Measurements from ENCODE around the gene SMAD9.

The SMAD9 gene

DNA sequence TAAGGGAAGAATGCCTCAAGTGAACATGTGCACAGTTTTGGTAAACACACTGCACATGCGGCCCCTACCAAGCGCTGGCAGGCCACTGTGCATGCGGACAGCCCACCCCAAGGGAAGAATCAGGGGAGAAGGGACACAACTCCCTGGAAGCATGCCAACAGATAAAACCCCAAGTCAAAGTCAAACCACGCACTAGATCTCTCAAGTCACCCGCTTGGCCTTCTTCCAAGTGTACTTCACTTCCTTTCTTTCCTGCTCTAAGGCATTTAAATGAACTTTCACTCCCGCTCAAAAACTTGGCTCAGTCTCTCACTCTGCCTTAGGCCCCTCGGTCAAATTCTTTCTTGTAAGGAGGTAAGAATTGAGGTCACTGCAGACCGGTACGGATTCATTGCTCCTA lies 105.6 kb downstream of the SMAD9 start:
- no peak for DNase-seq
- in situ Hi-C loops (cut with HindIII; ENCODE audit: low pct_ligation_motif_present, low sequenced_read_pairs), result no loop called here
- TF ChIP-seq, protein P1, sequence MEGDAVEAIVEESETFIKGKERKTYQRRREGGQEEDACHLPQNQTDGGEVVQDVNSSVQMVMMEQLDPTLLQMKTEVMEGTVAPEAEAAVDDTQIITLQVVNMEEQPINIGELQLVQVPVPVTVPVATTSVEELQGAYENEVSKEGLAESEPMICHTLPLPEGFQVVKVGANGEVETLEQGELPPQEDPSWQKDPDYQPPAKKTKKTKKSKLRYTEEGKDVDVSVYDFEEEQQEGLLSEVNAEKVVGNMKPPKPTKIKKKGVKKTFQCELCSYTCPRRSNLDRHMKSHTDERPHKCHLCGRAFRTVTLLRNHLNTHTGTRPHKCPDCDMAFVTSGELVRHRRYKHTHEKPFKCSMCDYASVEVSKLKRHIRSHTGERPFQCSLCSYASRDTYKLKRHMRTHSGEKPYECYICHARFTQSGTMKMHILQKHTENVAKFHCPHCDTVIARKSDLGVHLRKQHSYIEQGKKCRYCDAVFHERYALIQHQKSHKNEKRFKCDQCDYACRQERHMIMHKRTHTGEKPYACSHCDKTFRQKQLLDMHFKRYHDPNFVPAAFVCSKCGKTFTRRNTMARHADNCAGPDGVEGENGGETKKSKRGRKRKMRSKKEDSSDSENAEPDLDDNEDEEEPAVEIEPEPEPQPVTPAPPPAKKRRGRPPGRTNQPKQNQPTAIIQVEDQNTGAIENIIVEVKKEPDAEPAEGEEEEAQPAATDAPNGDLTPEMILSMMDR (IDR thresholded peaks at IDR 0.05; ENCODE audit: low read depth, low read length, missing control alignments), result no peak
- Histone ChIP-seq H3K27ac (no peak overlapping the region), H3K36me3 (replicated peaks) (no peaks in the 10 kb centered on the region), H3K4me3 (ENCODE audit: low read depth, low read length) (no peak overlapping the region), H3K27me3 (replicated peaks) (no peaks in the 10 kb centered on the region)

DNA sequence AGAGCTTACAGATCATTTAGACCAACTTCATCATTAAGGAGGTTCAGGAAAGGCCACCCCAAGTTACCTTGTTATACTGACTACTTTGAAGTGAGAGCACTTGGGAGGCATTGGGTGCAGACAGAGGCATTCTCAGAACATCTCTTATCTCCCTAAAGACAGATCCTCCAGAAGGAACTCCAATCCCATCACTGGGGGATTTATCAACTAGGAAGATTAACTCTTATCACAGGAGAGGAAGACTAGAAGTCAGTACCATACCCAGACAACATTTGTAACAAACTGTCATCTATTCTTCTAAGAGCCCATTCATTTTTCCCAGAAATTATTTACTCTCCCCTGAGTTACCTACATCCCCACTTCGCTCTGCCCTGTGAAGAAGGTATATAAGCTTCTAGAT lies 106.8 kb downstream of the SMAD9 start:
- H3K27ac ChIP-seq, result no peak overlapping the region
- DNase-seq, result no peak
- H3K36me3 ChIP-seq (replicated peaks), result no peaks in the 10 kb centered on the region
- no peak overlapping the region for H3K4me3 ChIP-seq (ENCODE audit: low read depth, low read length)
- in situ Hi-C loops (cut with HindIII; ENCODE audit: low pct_ligation_motif_present, low sequenced_read_pairs), result no loop called here
- no peaks in the 10 kb centered on the region for H3K27me3 ChIP-seq (replicated peaks)
- TF ChIP-seq, protein P1 (IDR thresholded peaks at IDR 0.05; ENCODE audit: low read depth, low read length, missing control alignments), result no peak

DNA sequence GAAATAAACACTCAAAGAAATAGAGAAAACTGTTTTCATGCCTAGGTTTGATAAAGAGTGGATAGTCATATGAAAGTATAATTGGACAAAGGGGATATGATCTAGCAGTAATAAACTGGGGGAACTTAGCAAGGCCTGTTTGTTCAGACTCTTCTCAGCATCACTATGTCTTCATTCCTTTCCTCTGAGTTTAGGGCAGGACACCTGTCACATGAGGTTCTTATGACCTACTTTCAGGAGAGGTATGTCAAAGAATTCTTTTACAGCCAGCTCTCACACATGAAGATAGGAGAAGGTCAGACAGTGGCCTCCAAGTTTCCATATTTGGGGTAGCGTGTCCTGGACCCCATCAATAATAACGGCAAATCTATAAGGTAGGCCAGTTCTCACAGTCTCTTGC lies 112.4 kb downstream of the SMAD9 start:
- Histone ChIP-seq H3K27me3 (replicated peaks) (no peaks in the 10 kb centered on the region), H3K36me3 (replicated peaks) (no peaks in the 10 kb centered on the region), H3K27ac (no peak overlapping the region), H3K4me3 (ENCODE audit: low read depth, low read length) (no peak overlapping the region)
- in situ Hi-C loops (cut with HindIII; ENCODE audit: low pct_ligation_motif_present, low sequenced_read_pairs), result no loop called here
- no peak for DNase-seq
- TF ChIP-seq, protein P1 (IDR thresholded peaks at IDR 0.05; ENCODE audit: low read depth, low read length, missing control alignments), result no peak

DNA sequence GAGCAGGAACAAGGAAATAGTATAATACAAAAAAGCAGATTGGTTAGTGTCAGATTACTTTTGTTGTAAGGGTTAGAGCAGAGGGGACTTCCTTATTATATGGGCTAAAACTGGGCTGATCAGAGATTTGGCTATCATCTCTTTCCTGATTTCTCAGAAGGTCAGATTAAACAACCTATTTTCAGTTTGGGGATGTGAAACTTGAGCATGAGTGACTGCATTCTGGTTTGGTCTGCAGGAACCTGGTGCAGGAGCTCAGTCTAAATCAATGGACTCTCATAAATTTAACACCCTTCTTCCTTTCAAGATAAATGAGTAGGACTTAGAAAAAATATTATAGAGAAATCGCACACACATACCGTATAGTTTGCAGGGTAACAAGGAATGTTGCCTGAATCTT lies 113.9 kb downstream of the SMAD9 start:
- DNase-seq, result no peak
- Histone ChIP-seq H3K4me3 (ENCODE audit: low read depth, low read length) (no peak overlapping the region), H3K27ac (no peak overlapping the region), H3K36me3 (replicated peaks) (no peaks in the 10 kb centered on the region), H3K27me3 (replicated peaks) (no peaks in the 10 kb centered on the region)
- TF ChIP-seq, protein P1 (IDR thresholded peaks at IDR 0.05; ENCODE audit: low read depth, low read length, missing control alignments), result no peak
- in situ Hi-C loops (cut with HindIII; ENCODE audit: low pct_ligation_motif_present, low sequenced_read_pairs), result no loop called here

DNA sequence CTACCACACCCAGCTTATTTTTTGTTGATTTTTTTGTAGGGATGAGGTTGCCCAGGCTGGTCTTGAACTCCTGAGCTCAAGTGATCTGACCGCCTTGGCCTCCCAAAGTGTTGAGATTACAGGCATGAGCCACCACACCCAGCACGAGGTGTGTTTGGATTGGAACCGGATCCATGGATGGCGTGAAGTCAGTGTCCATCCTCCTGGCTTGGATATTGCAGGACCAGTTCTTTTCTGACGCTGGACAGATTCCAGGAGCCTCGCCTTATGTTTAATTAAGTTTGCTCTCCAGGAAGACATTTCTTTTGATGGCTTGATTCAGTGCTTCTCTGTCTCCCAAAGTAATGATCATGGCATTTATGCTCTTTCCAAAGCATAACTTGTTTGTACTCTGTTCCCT lies 115.5 kb downstream of the SMAD9 start:
- TF ChIP-seq, protein P1 (IDR thresholded peaks at IDR 0.05; ENCODE audit: low read depth, low read length, missing control alignments), result no peak
- no peaks in the 10 kb centered on the region for H3K36me3 ChIP-seq (replicated peaks)
- H3K27me3 ChIP-seq (replicated peaks), result no peaks in the 10 kb centered on the region
- H3K4me3 ChIP-seq (ENCODE audit: low read depth, low read length), result no peak overlapping the region
- H3K27ac ChIP-seq, result no peak overlapping the region
- DNase-seq, result no peak
- in situ Hi-C loops (cut with HindIII; ENCODE audit: low pct_ligation_motif_present, low sequenced_read_pairs), result no loop called here

DNA sequence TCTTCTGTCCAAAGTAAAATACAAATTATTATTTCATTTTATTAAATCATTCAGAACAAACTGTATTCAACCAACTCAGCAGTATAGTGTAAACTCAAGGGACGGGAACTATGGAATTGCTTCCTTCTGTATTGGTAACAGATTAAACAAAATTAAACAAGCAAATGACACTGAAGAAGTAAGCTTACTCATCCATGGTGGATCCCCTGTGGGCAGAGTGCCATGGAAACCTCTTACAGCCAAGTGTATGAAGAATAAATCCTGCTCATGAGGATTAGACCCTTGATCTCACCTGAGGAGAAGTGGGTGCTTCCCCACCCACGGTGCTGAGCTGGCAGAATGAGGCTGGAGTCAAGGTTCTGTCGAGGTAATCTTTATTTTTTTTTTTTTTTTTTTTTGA lies 119.0 kb downstream of the SMAD9 start:
- Histone ChIP-seq H3K27ac (no peak overlapping the region), H3K4me3 (ENCODE audit: low read depth, low read length) (no peak overlapping the region), H3K36me3 (replicated peaks) (no peaks in the 10 kb centered on the region), H3K27me3 (replicated peaks) (no peaks in the 10 kb centered on the region)
- TF ChIP-seq, protein P1 (IDR thresholded peaks at IDR 0.05; ENCODE audit: low read depth, low read length, missing control alignments), result no peak
- in situ Hi-C loops (cut with HindIII; ENCODE audit: low pct_ligation_motif_present, low sequenced_read_pairs), result no loop called here
- DNase-seq, result no peak

Measured in brain microvascular endothelial cell (primary cell).